OCI-LY7 (cell line): ENCODE results near the gene PKD1L1.

Experiments used
- EZH2phosphoT487 ChIP-seq: fragments of 200-600 bp; sonication (generic); IDR thresholded peaks from 2 replicates; pipeline ENCODE4 v1.6.1; 2018; ENCODE audit warnings: low read depth, borderline replicate concordance, mild to moderate bottlenecking, mixed run types, antibody characterized with exemption, low read length, moderate library complexity, mixed read lengths
- TF ChIP-seq, protein P1 (sequence below): fragments of 200-600 bp; sonication (generic); conservative IDR thresholded peaks from 2 replicates; pipeline ENCODE4 v1.5.1; 2014; ENCODE audit warnings: mild to moderate bottlenecking, antibody characterized with exemption, low read length, moderate library complexity, mixed read lengths

DNA sequence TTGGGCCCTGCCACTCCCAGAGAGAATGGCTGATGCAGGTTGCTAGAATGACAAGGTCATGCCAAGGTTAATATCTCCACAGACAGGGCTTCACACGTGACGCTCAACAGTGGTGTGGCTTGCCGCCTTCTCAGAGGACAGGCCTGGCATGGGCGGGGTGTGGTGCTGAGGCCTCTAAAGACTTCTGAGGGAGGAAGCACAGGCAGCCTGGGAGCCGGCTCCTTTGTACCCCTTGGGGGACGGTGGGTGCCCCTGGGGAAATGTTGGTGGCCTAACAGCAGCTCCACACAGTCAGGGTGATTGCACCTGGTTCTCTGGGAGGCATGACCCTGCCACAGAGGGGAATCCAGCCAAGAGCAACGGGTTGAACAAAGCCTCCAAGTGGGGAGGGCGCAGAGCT lies 115.1 kb downstream of the PKD1L1 start:
- TF ChIP-seq, protein P1, sequence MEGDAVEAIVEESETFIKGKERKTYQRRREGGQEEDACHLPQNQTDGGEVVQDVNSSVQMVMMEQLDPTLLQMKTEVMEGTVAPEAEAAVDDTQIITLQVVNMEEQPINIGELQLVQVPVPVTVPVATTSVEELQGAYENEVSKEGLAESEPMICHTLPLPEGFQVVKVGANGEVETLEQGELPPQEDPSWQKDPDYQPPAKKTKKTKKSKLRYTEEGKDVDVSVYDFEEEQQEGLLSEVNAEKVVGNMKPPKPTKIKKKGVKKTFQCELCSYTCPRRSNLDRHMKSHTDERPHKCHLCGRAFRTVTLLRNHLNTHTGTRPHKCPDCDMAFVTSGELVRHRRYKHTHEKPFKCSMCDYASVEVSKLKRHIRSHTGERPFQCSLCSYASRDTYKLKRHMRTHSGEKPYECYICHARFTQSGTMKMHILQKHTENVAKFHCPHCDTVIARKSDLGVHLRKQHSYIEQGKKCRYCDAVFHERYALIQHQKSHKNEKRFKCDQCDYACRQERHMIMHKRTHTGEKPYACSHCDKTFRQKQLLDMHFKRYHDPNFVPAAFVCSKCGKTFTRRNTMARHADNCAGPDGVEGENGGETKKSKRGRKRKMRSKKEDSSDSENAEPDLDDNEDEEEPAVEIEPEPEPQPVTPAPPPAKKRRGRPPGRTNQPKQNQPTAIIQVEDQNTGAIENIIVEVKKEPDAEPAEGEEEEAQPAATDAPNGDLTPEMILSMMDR, result no peak
- TF ChIP-seq EZH2phosphoT487, result no peak
